A172 (cell line): Measurements from ENCODE around the gene LEF1. TPM values are rescaled to one million over a fixed set of nuclear protein-coding genes. Genes with fewer than 3 reads are reported as not detected.

Experiments used
- DNase-seq: peaks from one replicate; pipeline ENCODE4 v3.0.0-alpha.2; 2015; ENCODE audit warnings: low spot score
- total RNA-seq: library from RNA; depleted of rRNA; stranded (reverse); fragments of >200 nt; shearing (Covaris generic); gene quantifications from 2 replicates; pipeline ENCODE4 v1.2.3, GENCODE V29; 2014

The LEF1 gene
- total RNA-seq, 1 experiment from 2014 or later: 6.1 TPM

GRCh38 chr4:108149588-108150380 is 18.9 kb downstream of the LEF1 start:
- no peak for DNase-seq

- no peak for DNase-seq
Observed at GRCh38 chr4:108148316-108148715, 20.4 kb downstream of the LEF1 start.

- no peak for DNase-seq
Observed at GRCh38 chr4:108146819-108147218, 21.9 kb downstream of the LEF1 start.

- DNase-seq: no peak
Observed at GRCh38 chr4:108146336-108146735, 22.4 kb downstream of the LEF1 start.

GRCh38 chr4:108144451-108144850 is 24.3 kb downstream of the LEF1 start:
- DNase-seq: no peak

GRCh38 chr4:108143515-108143914 is 25.2 kb downstream of the LEF1 start:
- no peak for DNase-seq

GRCh38 chr4:108142870-108143269 is 25.9 kb downstream of the LEF1 start:
- DNase-seq: no peak

- DNase-seq: no peak
Observed at GRCh38 chr4:108141213-108141950, 27.4 kb downstream of the LEF1 start.

GRCh38 chr4:108140328-108140727 is 28.4 kb downstream of the LEF1 start:
- DNase-seq: no peak

GRCh38 chr4:108139089-108139488 is 29.6 kb downstream of the LEF1 start:
- no peak for DNase-seq

GRCh38 chr4:108135549-108136209 is 33.1 kb downstream of the LEF1 start:
- no peak for DNase-seq

- DNase-seq: no peak
Observed at GRCh38 chr4:108130955-108131354, 37.8 kb downstream of the LEF1 start.

GRCh38 chr4:108129196-108129595 is 39.5 kb downstream of the LEF1 start:
- no peak for DNase-seq

GRCh38 chr4:108126806-108127205 is 41.9 kb downstream of the LEF1 start:
- DNase-seq: no peak

- DNase-seq: no peak
Observed at GRCh38 chr4:108120789-108121188, 47.9 kb downstream of the LEF1 start.

GRCh38 chr4:108119199-108119800 is 49.4 kb downstream of the LEF1 start:
- no peak for DNase-seq

- DNase-seq: peak; percentile 14
Observed at GRCh38 chr4:108118505-108118904, 50.2 kb downstream of the LEF1 start.

GRCh38 chr4:108117418-108118182 is 51.1 kb downstream of the LEF1 start:
- peak; percentile 2 for DNase-seq

- no peak for DNase-seq
Observed at GRCh38 chr4:108116423-108117168, 52.1 kb downstream of the LEF1 start.

- no peak for DNase-seq
Observed at GRCh38 chr4:108115168-108115526, 53.6 kb downstream of the LEF1 start.

GRCh38 chr4:108114503-108114902 is 54.2 kb downstream of the LEF1 start:
- no peak for DNase-seq
